ENCODE measurements around the gene KIF6.

The KIF6 gene

GRCh38 chr6:39433630-39434029, 291.6 kb downstream of the KIF6 start:
- H3K4me3 ChIP-seq (ENCODE audit: insufficient read depth, low read length, poor library complexity, severe bottlenecking) = no peak overlapping the region
- H3K9ac ChIP-seq (ENCODE audit: low read length) = no peak overlapping the region
- H3K4me2 ChIP-seq (ENCODE audit: low read depth, low read length, poor library complexity, severe bottlenecking) = no peak overlapping the region
- no peaks in the 10 kb centered on the region for H3K9me2 ChIP-seq (replicated peaks; ENCODE audit: insufficient read depth, low read length)
- H3K9me3 ChIP-seq (ENCODE audit: insufficient read depth, low read length) = no peaks in the 10 kb centered on the region
- H3F3A ChIP-seq (ENCODE audit: insufficient read depth) = no peaks in the 10 kb centered on the region
- H4K20me1 ChIP-seq (ENCODE audit: low read depth, low read length) = no peaks in the 10 kb centered on the region
- H3K36me3 ChIP-seq (ENCODE audit: low read length) = no peaks in the 10 kb centered on the region
- no peaks in the 10 kb centered on the region for H3K79me2 ChIP-seq (ENCODE audit: insufficient read depth, low read length)
- TF ChIP-seq EZH2phosphoT487 (conservative IDR thresholded peaks at IDR 0.05; ENCODE audit: low read length) = no peak
- no peak for TF ChIP-seq CTCF (IDR thresholded peaks at IDR 0.05; ENCODE audit: insufficient read depth, low read length, poor library complexity, severe bottlenecking)
- H3K27ac ChIP-seq (ENCODE audit: low read depth, low read length) = no peak overlapping the region
- no peak overlapping the region for H2AFZ ChIP-seq (ENCODE audit: low read depth, low read length, severe bottlenecking)
- H3K27me3 ChIP-seq (ENCODE audit: low read length) = no peaks in the 10 kb centered on the region

DNA sequence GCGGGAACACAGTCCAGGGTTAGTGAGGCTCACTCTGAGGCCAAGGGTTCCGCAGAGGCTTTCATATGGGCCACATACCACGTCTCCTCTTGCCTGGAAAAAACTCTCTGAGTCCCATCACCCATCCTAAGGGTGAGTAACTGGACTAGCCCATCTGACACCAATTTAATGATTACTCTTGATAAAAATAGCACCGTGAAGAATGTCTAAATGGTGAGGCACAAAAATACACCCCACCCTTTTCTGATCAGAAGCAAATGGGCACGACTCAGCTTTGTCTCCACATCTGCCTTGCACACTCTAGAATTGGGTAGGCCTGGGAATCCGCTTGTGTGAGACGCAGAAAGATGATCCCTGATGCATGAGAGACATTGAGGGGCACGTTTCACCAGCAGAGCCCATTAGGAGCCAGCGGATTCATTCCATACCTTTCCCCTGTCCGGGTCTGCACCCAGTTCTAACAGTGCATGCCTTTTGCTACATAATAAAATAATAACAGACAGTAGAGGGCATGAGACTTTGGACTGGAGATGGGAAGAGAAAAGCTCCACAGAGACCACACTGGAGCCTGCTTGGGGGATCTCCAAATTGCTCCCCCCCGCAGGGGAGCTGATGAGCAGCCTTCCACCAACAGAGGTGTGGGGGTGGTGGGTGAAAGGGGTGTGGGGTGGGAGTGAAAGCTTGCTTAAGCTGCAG, 292.7 kb downstream of the KIF6 start:
- H3K4me2 ChIP-seq (ENCODE audit: low read depth, low read length, poor library complexity, severe bottlenecking) = no peak overlapping the region
- TF ChIP-seq CTCF (IDR thresholded peaks at IDR 0.05; ENCODE audit: insufficient read depth, low read length, poor library complexity, severe bottlenecking) = no peak
- TF ChIP-seq EZH2phosphoT487 (conservative IDR thresholded peaks at IDR 0.05; ENCODE audit: low read length) = no peak
- no peak overlapping the region for H3K4me3 ChIP-seq (ENCODE audit: insufficient read depth, low read length, poor library complexity, severe bottlenecking)
- no peaks in the 10 kb centered on the region for H3K79me2 ChIP-seq (ENCODE audit: insufficient read depth, low read length)
- no peak overlapping the region for H3K9ac ChIP-seq (ENCODE audit: low read length)
- no peaks in the 10 kb centered on the region for H3K27me3 ChIP-seq (ENCODE audit: low read length)
- no peaks in the 10 kb centered on the region for H3F3A ChIP-seq (ENCODE audit: insufficient read depth)
- no peaks in the 10 kb centered on the region for H3K36me3 ChIP-seq (ENCODE audit: low read length)
- no peaks in the 10 kb centered on the region for H4K20me1 ChIP-seq (ENCODE audit: low read depth, low read length)
- no peaks in the 10 kb centered on the region for H3K9me2 ChIP-seq (replicated peaks; ENCODE audit: insufficient read depth, low read length)
- no peak overlapping the region for H3K27ac ChIP-seq (ENCODE audit: low read depth, low read length)
- H2AFZ ChIP-seq (ENCODE audit: low read depth, low read length, severe bottlenecking) = no peak overlapping the region
- no peaks in the 10 kb centered on the region for H3K9me3 ChIP-seq (ENCODE audit: insufficient read depth, low read length)

DNA sequence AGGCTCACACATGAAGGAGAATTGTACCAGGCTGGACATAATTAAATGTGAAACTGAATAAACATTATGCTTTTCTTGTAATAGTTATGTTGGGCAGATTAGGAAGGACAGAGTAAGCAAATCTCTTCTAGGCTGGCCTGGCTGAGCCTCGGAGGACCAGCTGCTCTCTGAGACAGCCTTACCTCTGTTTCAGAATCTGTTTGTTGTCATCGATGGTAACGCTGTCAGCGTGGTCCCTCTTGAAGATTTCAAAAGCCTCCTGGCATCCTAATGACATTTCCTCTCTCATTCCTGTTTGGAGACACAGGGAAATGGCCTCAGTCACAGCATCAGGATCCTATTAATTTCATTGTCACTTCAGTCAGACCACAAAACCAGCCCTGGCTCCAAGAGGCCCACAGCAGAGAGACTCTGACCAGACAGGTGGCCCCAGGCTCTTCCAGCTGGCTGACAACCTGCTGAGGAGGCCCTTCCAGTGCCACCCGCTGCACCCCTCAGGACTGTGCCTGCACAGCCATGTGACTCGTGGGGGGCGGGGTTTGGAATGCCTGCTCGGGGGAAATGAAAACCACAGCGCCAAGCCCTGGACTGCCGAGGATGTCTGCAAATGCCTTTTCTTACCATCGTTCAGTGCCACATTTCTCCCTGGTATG, 294.2 kb downstream of the KIF6 start:
- TF ChIP-seq EZH2phosphoT487 (conservative IDR thresholded peaks at IDR 0.05; ENCODE audit: low read length) (no peak), CTCF (IDR thresholded peaks at IDR 0.05; ENCODE audit: insufficient read depth, low read length, poor library complexity, severe bottlenecking) (no peak)
- Histone ChIP-seq H3K27me3 (ENCODE audit: low read length) (no peaks in the 10 kb centered on the region), H3K27ac (ENCODE audit: low read depth, low read length) (no peak overlapping the region), H3K36me3 (ENCODE audit: low read length) (no peaks in the 10 kb centered on the region), H2AFZ (ENCODE audit: low read depth, low read length, severe bottlenecking) (no peak overlapping the region), H3K9me2 (replicated peaks; ENCODE audit: insufficient read depth, low read length) (no peaks in the 10 kb centered on the region), H3K4me2 (ENCODE audit: low read depth, low read length, poor library complexity, severe bottlenecking) (no peak overlapping the region), H3K9me3 (ENCODE audit: insufficient read depth, low read length) (no peaks in the 10 kb centered on the region), H3K9ac (ENCODE audit: low read length) (no peak overlapping the region), H4K20me1 (ENCODE audit: low read depth, low read length) (no peaks in the 10 kb centered on the region), H3K4me3 (ENCODE audit: insufficient read depth, low read length, poor library complexity, severe bottlenecking) (no peak overlapping the region), H3F3A (ENCODE audit: insufficient read depth) (no peaks in the 10 kb centered on the region), H3K79me2 (ENCODE audit: insufficient read depth, low read length) (no peaks in the 10 kb centered on the region)
